Fibroblast of lung (primary cell): ENCODE measurements around the gene DTD1. TPM values are rescaled to one million over a fixed set of nuclear protein-coding genes. Genes with fewer than 3 reads are reported as not detected.

Experiments used
- DNase-seq, 2 donors: peaks; one replicate each; pipeline versions ENCODE4 v3.0.0 to v3.0.0-alpha.2; 2010; ENCODE audit warnings: low read depth in 2 of 2
- H2AFZ ChIP-seq: 2 replicates; pipeline ENCODE4 v1.5.1; 2012; ENCODE audit warnings: low read length, control low read depth, inconsistent platforms
- H3K27ac ChIP-seq: 2 replicates; pipeline ENCODE4 v1.5.1; 2011; ENCODE audit warnings: low read length, control low read depth; ENCODE audit not compliant: insufficient read depth
- H3K27me3 ChIP-seq: 2 replicates; pipeline ENCODE4 v1.5.1; 2011; ENCODE audit warnings: mild to moderate bottlenecking, low read length; ENCODE audit not compliant: control insufficient read depth, insufficient read depth
- H3K36me3 ChIP-seq: 2 replicates; pipeline ENCODE4 v1.5.1; 2011; ENCODE audit warnings: low read length; ENCODE audit not compliant: control insufficient read depth, insufficient read depth
- H3K4me1 ChIP-seq: 2 replicates; pipeline ENCODE4 v1.5.1; 2011; ENCODE audit warnings: low read length; ENCODE audit not compliant: control insufficient read depth, insufficient read depth; ENCODE audit errors: extremely low read depth
- H3K4me2 ChIP-seq: 2 replicates; pipeline ENCODE4 v1.5.1; 2011; ENCODE audit warnings: low read length, control low read depth; ENCODE audit not compliant: insufficient read depth; ENCODE audit errors: extremely low read depth
- H3K4me3 ChIP-seq, 4 experiments: fragments of 200-600 bp in 1 of 4; sonication (generic) in 1 of 4; replicated peaks in 1 of 4; 2 replicates each; pipeline ENCODE4 v1.5.1; 2011 to 2016; ENCODE audit warnings: low read length in 4 of 4, low read depth in 3 of 4, mild to moderate bottlenecking in 3 of 4, control low read depth in 2 of 4, inconsistent platforms in 1 of 4, mixed read lengths in 1 of 4; ENCODE audit not compliant: insufficient read depth in 1 of 4; ENCODE audit errors: control extremely low read depth in 1 of 4
- H3K79me2 ChIP-seq: 2 replicates; pipeline ENCODE4 v1.5.1; 2012; ENCODE audit warnings: mild to moderate bottlenecking, low read length, inconsistent platforms; ENCODE audit not compliant: control insufficient read depth, insufficient read depth
- H3K9ac ChIP-seq: 2 replicates; pipeline ENCODE4 v1.5.1; 2011; ENCODE audit warnings: mild to moderate bottlenecking, low read length, control low read depth; ENCODE audit not compliant: insufficient read depth
- H3K9me3 ChIP-seq: 2 replicates; pipeline ENCODE4 v1.5.1; 2012; ENCODE audit warnings: low read depth, low read length; ENCODE audit not compliant: control insufficient read depth, insufficient read depth
- H4K20me1 ChIP-seq: 2 replicates; pipeline ENCODE4 v1.5.1; 2011; ENCODE audit warnings: low read length; ENCODE audit not compliant: control insufficient read depth, insufficient read depth; ENCODE audit errors: extremely low read depth
- CTCF ChIP-seq, 2 donors: IDR thresholded peaks in 1 of 2; conservative IDR thresholded peaks in 1 of 2; 1 replicate in 1 of 2; 2 replicates in 1 of 2; pipeline ENCODE4 v1.5.1; 2011 to 2012; ENCODE audit warnings: low read length in 2 of 2, control low read depth in 1 of 2, inconsistent platforms in 1 of 2, low read depth in 1 of 2, mild to moderate bottlenecking in 1 of 2
- EZH2 ChIP-seq: IDR thresholded peaks from 2 replicates; pipeline ENCODE4 v1.5.1; 2012; ENCODE audit warnings: low read length, control low read depth, mild to moderate bottlenecking; ENCODE audit errors: missing control alignments
- polyA plus RNA-seq, 2 donors: library from polyadenylated mRNA; depleted of rRNA in 1 of 2; stranded (reverse) in 1 of 2; unstranded in 1 of 2; fragments of >200 nt; gene quantifications; 2 replicates each; pipeline ENCODE4 v1.2.1, GENCODE V29; 2011 to 2012; ENCODE audit warnings: missing spikeins in 1 of 2
- total RNA-seq: library from RNA; depleted of rRNA; stranded (reverse); fragments of >200 nt; gene quantifications from 2 replicates; pipeline ENCODE4 v1.2.1, GENCODE V29; 2014

DTD1 gene
- total and polyA plus RNA-seq, 2 donors (not counting 1 experiment from before 2014, with no cell fraction given), result 60.8 to 71.0 TPM

GRCh38 chr20:18695175-18695574 lies 107.3 kb downstream of the DTD1 start:
- Histone ChIP-seq H3K9ac (no peak overlapping the region), H3K9me3 (no peaks in the 10 kb centered on the region), H4K20me1 (no peaks in the 10 kb centered on the region), H3K27ac (no peak overlapping the region), H2AFZ (no peak overlapping the region), H3K36me3 (no peaks in the 10 kb centered on the region), H3K27me3 (no peaks in the 10 kb centered on the region), H3K79me2 (no peaks in the 10 kb centered on the region), H3K4me3 (no peak overlapping the region), H3K4me2 (no peak overlapping the region), H3K4me1 (peaks cover 2% of the 10 kb centered on the region)
- no peak for DNase-seq
- TF ChIP-seq CTCF (conservative IDR thresholded peaks at IDR 0.05 in 1 of 2, IDR thresholded peaks at IDR 0.05 in 1 of 2; ENCODE audit: low read depth in 1 of 2, low read length in 2 of 2) (no peak), EZH2 (no peak)

GRCh38 chr20:18698735-18699380 lies 111.0 kb downstream of the DTD1 start:
- no peak overlapping the region for H2AFZ ChIP-seq
- no peak overlapping the region for H3K4me2 ChIP-seq
- H3K4me1 ChIP-seq, result no peaks in the 10 kb centered on the region
- TF ChIP-seq CTCF (conservative IDR thresholded peaks at IDR 0.05 in 1 of 2, IDR thresholded peaks at IDR 0.05 in 1 of 2; ENCODE audit: low read depth in 1 of 2, low read length in 2 of 2) (no peak), EZH2 (no peak)
- H3K36me3 ChIP-seq, result no peaks in the 10 kb centered on the region
- H3K79me2 ChIP-seq, result no peaks in the 10 kb centered on the region
- H3K4me3 ChIP-seq, result no peak overlapping the region
- H3K9ac ChIP-seq, result no peak overlapping the region
- H4K20me1 ChIP-seq, result no peaks in the 10 kb centered on the region
- no peak overlapping the region for H3K27ac ChIP-seq
- H3K27me3 ChIP-seq, result no peaks in the 10 kb centered on the region
- DNase-seq, result no peak
- H3K9me3 ChIP-seq, result no peaks in the 10 kb centered on the region

- Histone ChIP-seq H3K79me2 (no peaks in the 10 kb centered on the region), H3K27ac (no peak overlapping the region), H2AFZ (no peak overlapping the region), H3K27me3 (no peaks in the 10 kb centered on the region), H3K4me2 (no peak overlapping the region), H3K4me3 (no peak overlapping the region), H3K36me3 (no peaks in the 10 kb centered on the region), H3K9ac (no peak overlapping the region), H4K20me1 (no peaks in the 10 kb centered on the region), H3K9me3 (no peaks in the 10 kb centered on the region), H3K4me1 (peaks cover 11% of the 10 kb centered on the region)
- no peak for DNase-seq
- TF ChIP-seq EZH2 (no peak), CTCF (conservative IDR thresholded peaks at IDR 0.05 in 1 of 2, IDR thresholded peaks at IDR 0.05 in 1 of 2; ENCODE audit: low read depth in 1 of 2, low read length in 2 of 2) (no peak)
Observed at GRCh38 chr20:18701969-18702368, 114.1 kb downstream of the DTD1 start.
